ENCODE results near the gene GAL3ST3. TPM values are rescaled to one million over a fixed set of nuclear protein-coding genes. Genes with fewer than 3 reads are reported as not detected.
"Not testable (repeated sequence)": the region's sequence is repeated elsewhere in the genome, so short reads cannot be mapped to it uniquely, and the experiment has no call there.

GAL3ST3 gene, protein sequence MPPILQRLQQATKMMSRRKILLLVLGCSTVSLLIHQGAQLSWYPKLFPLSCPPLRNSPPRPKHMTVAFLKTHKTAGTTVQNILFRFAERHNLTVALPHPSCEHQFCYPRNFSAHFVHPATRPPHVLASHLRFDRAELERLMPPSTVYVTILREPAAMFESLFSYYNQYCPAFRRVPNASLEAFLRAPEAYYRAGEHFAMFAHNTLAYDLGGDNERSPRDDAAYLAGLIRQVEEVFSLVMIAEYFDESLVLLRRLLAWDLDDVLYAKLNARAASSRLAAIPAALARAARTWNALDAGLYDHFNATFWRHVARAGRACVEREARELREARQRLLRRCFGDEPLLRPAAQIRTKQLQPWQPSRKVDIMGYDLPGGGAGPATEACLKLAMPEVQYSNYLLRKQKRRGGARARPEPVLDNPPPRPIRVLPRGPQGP
- total RNA-seq = not detected
- long read RNA-seq = 0 reads

DNA sequence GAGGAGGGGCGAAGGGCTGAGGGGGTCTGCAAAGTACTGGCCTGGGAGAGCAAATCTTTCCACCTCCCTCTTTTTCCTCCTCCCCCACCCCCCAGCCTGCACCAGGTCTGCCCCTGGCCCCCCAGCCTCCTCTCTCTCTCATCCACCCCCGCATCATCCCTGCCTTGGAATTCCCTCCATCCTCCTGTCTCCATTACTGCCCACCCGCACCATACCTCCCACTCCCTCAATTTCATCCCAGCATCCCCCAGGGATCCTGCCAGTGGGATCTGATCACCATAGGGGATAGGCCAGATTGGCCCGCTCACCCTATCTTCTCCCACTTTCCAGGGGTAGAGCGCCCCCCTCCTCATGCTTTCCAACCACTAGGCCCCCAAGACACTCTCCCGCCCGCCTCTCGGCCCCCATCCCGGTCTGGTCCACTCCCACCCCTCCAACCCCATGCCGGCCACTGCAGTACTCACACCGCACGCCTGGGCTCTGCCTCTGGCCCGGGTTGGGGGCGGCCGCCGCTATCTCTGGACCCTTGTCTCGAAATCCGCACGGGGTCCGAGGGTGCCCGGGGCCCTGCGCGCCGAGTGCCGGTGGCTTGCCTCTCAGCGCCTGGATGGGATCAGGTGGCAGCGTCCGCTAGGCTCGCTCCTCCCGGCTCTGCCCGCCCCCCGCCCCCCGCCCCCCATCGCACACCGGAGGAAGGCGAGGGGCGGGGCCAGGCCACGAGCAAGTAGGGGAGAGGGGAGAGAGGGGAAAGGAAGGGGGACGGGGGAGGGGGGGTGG, at the start of gene GAL3ST3:
GAL3ST3 (minus strand) TSS at position 615 of the 777 bp plus-strand sequence. CDS start 3,746 bp downstream, outside the sequence.
- Histone ChIP-seq H3K9me3 (no peaks in the 10 kb centered on the region), H3K4me1 (peaks cover 18% of the 10 kb centered on the region), H3K4me3 (no peak within 1 kb of the TSS), H3K27ac (no peak within 1 kb of the TSS), H3K27me3 (ENCODE audit: low read depth) (peaks cover 28% of the 10 kb centered on the region), H3K36me3 (peaks cover 3% of the 10 kb centered on the region)
- TF ChIP-seq, protein P1, sequence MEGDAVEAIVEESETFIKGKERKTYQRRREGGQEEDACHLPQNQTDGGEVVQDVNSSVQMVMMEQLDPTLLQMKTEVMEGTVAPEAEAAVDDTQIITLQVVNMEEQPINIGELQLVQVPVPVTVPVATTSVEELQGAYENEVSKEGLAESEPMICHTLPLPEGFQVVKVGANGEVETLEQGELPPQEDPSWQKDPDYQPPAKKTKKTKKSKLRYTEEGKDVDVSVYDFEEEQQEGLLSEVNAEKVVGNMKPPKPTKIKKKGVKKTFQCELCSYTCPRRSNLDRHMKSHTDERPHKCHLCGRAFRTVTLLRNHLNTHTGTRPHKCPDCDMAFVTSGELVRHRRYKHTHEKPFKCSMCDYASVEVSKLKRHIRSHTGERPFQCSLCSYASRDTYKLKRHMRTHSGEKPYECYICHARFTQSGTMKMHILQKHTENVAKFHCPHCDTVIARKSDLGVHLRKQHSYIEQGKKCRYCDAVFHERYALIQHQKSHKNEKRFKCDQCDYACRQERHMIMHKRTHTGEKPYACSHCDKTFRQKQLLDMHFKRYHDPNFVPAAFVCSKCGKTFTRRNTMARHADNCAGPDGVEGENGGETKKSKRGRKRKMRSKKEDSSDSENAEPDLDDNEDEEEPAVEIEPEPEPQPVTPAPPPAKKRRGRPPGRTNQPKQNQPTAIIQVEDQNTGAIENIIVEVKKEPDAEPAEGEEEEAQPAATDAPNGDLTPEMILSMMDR (IDR thresholded peaks at IDR 0.05) = no peak
- ATAC-seq (no peak), DNase-seq (no peak)
- intact Hi-C loops (cut with DNase I) = no loop called here

GRCh38 chr11:66092125-66092524, 43.2 kb upstream of the GAL3ST3 start:
- H3K27me3 ChIP-seq (ENCODE audit: low read depth); DNase-seq; H3K36me3 ChIP-seq; H3K4me1 ChIP-seq; H3K27ac ChIP-seq; H3K9me3 ChIP-seq; intact Hi-C loops (cut with DNase I); H3K4me3 ChIP-seq; ATAC-seq: not testable (repeated sequence)

DNA sequence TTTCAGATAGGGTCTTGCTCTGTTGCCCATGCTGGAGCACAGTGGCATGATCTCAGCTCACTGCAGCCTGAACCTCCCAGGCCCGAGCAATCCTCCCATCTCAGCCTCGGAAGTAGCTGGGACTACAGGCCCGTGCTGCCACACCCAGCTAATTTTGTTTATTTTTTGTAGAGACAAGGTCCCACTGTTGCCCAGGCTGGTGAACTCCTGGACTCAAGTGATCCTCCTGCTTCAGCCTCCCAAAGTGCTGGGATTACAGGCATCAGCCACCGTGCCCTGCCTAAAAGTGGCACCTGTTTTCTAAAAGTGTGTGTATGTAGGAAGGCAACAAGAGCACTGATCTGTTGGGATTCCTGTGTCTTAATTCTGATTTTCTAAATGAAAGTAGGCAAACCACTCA, 41.3 kb upstream of the GAL3ST3 start:
- Histone ChIP-seq H3K9me3 (no peaks in the 10 kb centered on the region), H3K27me3 (ENCODE audit: low read depth) (no peaks in the 10 kb centered on the region), H3K4me1 (no peaks in the 10 kb centered on the region), H3K27ac (no peak overlapping the region), H3K36me3 (no peaks in the 10 kb centered on the region), H3K4me3 (no peak overlapping the region)
- DNase-seq (no peak), ATAC-seq (no peak)
- TF ChIP-seq, protein P1 (IDR thresholded peaks at IDR 0.05) = no peak
- intact Hi-C loops (cut with DNase I) = no loop called here

GRCh38 chr11:66089067-66089466, 40.1 kb upstream of the GAL3ST3 start:
- no peak for DNase-seq
- Histone ChIP-seq H3K9me3 (no peaks in the 10 kb centered on the region), H3K4me1 (peaks cover 2% of the 10 kb centered on the region), H3K27ac (no peak overlapping the region), H3K27me3 (ENCODE audit: low read depth) (no peaks in the 10 kb centered on the region), H3K4me3 (no peak overlapping the region), H3K36me3 (no peaks in the 10 kb centered on the region)
- TF ChIP-seq, protein P1 (IDR thresholded peaks at IDR 0.05) = no peak
- intact Hi-C loops (cut with DNase I) = no loop called here
- no peak for ATAC-seq

- no peaks in the 10 kb centered on the region for H3K27me3 ChIP-seq (ENCODE audit: low read depth)
- peaks cover 20% of the 10 kb centered on the region for H3K4me1 ChIP-seq
- H3K9me3 ChIP-seq = no peaks in the 10 kb centered on the region
- TF ChIP-seq, protein P1 (IDR thresholded peaks at IDR 0.05) = no peak
- DNase-seq (no peak), ATAC-seq (no peak)
- no peaks in the 10 kb centered on the region for H3K36me3 ChIP-seq
- H3K4me3 ChIP-seq = no peak overlapping the region
- intact Hi-C loops (cut with DNase I) = no loop called here
- no peak overlapping the region for H3K27ac ChIP-seq
Observed at GRCh38 chr11:66087148-66087908, 38.4 kb upstream of the GAL3ST3 start.

All from lower lobe of right lung (tissue), 2 donors.